Mesenteric fat pad (tissue), 1 donor: ENCODE data around the gene MRPS18A. TPM values are rescaled to one million over a fixed set of nuclear protein-coding genes. Genes with fewer than 3 reads are reported as not detected.

Source experiments
- total RNA-seq: library from RNA; stranded (reverse); fragmentation: NEBNext Ultra II Directional; extraction: Animal tissue kit (Norgen Biotek cat#: 25700); gene quantifications from one replicate; pipeline ENCODE4 v1.2.1, GENCODE V29; 2021
- donor health status: DM: yes; HTN: yes; CAD: no.

The MRPS18A gene
- total RNA-seq, 1 donor from 2014 or later = 34.5 TPM

Other genes with a start within 250 kb of the MRPS18A start
- not detected for gene DLK2, start 232.2 kb downstream of the MRPS18A start, total RNA-seq
- gene TJAP1, start 210.2 kb downstream of the MRPS18A start, total RNA-seq = 20.3 TPM
- gene LRRC73, start 177.4 kb downstream of the MRPS18A start, total RNA-seq = 0.45 TPM
- gene YIPF3, start 170.9 kb downstream of the MRPS18A start, total RNA-seq = 72.5 TPM
- 37.3 TPM for gene POLR1C, start 170.7 kb downstream of the MRPS18A start, total RNA-seq
- 43.6 TPM for gene XPO5, start 111.8 kb downstream of the MRPS18A start, total RNA-seq
- gene POLH, start 111.6 kb downstream of the MRPS18A start, total RNA-seq = 10.7 TPM
- 101 TPM for gene GTPBP2, start 58.5 kb downstream of the MRPS18A start, total RNA-seq
- 19.0 TPM for gene MAD2L1BP, start 52.0 kb downstream of the MRPS18A start, total RNA-seq
- gene RSPH9, start 42.8 kb downstream of the MRPS18A start, total RNA-seq = not detected
- 498 TPM for gene VEGFA, start 82.4 kb upstream of the MRPS18A start, total RNA-seq